Left hindlimb (tissue), 1 donor: Measurements from ENCODE around the gene TMEM120B.
"Not testable (repeated sequence)": the region's sequence is repeated elsewhere in the genome, so short reads cannot be mapped to it uniquely, and the experiment has no call there.

Source experiments
- DNase-seq: peaks from one replicate; pipeline ENCODE4 v3.0.0-alpha.2; 2018

TMEM120B gene

GRCh38 chr12:121709478-121709961, 3.0 kb upstream of the TMEM120B start:
- DNase-seq = no peak

- DNase-seq = no peak
These were observed 977 bp upstream of the TMEM120B start for GRCh38 chr12:121711361-121712189.

GRCh38 chr12:121712190-121712460, 427 bp upstream of the TMEM120B start:
- peak; percentile 74 for DNase-seq

GRCh38 chr12:121713257-121713777, 765 bp downstream of the TMEM120B start:
- peak; percentile 65 for DNase-seq

- DNase-seq = no peak
These were observed 1.2 kb downstream of the TMEM120B start for GRCh38 chr12:121713793-121714192.

GRCh38 chr12:121715055-121715454, 2.5 kb downstream of the TMEM120B start:
- DNase-seq = not testable (repeated sequence)

GRCh38 chr12:121715862-121716435, 3.4 kb downstream of the TMEM120B start:
- DNase-seq = no peak

GRCh38 chr12:121717041-121717699, 4.6 kb downstream of the TMEM120B start:
- DNase-seq = no peak

GRCh38 chr12:121718653-121719239, 6.2 kb downstream of the TMEM120B start:
- DNase-seq = no peak

- DNase-seq = no peak
These were observed 7.4 kb downstream of the TMEM120B start for GRCh38 chr12:121719926-121720414.

- no peak for DNase-seq
These were observed 8.2 kb downstream of the TMEM120B start for GRCh38 chr12:121720762-121721161.

- no peak for DNase-seq
These were observed 10.0 kb downstream of the TMEM120B start for GRCh38 chr12:121722511-121722910.

GRCh38 chr12:121723200-121723599, 10.6 kb downstream of the TMEM120B start:
- no peak for DNase-seq

GRCh38 chr12:121724925-121725324, 12.4 kb downstream of the TMEM120B start:
- no peak for DNase-seq

GRCh38 chr12:121725423-121725822, 12.9 kb downstream of the TMEM120B start:
- no peak for DNase-seq

- DNase-seq = no peak
These were observed 16.5 kb downstream of the TMEM120B start for GRCh38 chr12:121729021-121729420.

GRCh38 chr12:121731473-121731872, 18.9 kb downstream of the TMEM120B start:
- no peak for DNase-seq

- no peak for DNase-seq
These were observed 21.3 kb downstream of the TMEM120B start for GRCh38 chr12:121733849-121734248.

GRCh38 chr12:121738340-121738858, 25.8 kb downstream of the TMEM120B start:
- DNase-seq = no peak

- no peak for DNase-seq
These were observed 28.3 kb downstream of the TMEM120B start for GRCh38 chr12:121740847-121741246.

- DNase-seq = no peak
These were observed 29.2 kb downstream of the TMEM120B start for GRCh38 chr12:121741743-121742142.

GRCh38 chr12:121745545-121745944, 33.0 kb downstream of the TMEM120B start:
- DNase-seq = not testable (repeated sequence)

- DNase-seq = no peak
These were observed 35.6 kb downstream of the TMEM120B start for GRCh38 chr12:121748218-121748570.
